B cell (primary cell): ENCODE data around the gene ATG4B.

ENCODE experiments used
- CTCF ChIP-seq: fragments of 200-600 bp; IDR thresholded peaks from one replicate; pipeline ENCODE4 v1.8.0; 2022; ENCODE audit warnings: antibody characterized with exemption, mild to moderate bottlenecking
- EZH2 ChIP-seq: IDR thresholded peaks from 2 replicates; pipeline ENCODE4 v1.6.1; 2012; ENCODE audit warnings: borderline replicate concordance, low read depth, mild to moderate bottlenecking, moderate library complexity, low read length; ENCODE audit not compliant: insufficient read depth, poor library complexity, severe bottlenecking

DNA sequence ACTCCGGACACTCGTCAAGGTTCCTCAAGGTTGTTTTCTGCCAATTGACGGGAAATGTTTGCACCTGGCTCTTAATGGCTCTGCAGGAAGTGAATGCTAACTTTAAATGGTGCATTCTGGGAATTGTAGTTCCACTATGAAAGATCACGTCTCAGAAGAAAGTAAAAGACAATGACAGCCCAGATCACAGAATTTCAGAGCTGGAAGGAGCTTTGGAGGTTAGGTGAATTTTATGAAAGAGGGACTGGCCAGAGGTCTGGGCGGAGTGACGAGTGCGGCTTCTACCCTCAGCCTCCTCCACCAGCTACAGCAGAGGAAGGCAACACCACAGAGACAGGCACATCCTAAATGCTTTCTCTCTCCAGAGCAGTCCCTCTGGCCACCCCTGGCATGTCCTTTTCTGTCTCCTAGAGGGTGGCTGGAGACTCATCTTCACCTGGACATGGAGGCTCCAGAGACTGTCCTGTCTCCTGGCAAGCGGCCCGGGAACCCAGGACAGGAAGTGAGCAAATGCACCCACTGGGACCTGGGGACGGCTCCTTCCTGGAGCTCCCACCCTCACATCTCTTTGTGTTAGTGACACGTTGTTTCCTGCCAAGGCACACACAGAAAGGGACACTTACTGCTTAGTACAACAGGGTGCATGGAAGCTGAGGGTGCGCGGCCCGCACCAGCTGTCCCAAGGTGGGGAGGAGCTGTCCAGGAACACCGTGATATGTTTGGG, 19.9 kb upstream of the ATG4B start:
- TF ChIP-seq CTCF (no peak), EZH2 (no peak)
